Ishikawa (cell line): Measurements from ENCODE around the gene APOD.

Source experiments
- CREB1 ChIP-seq: IDR thresholded peaks from 2 replicates; pipeline ENCODE4 v1.6.1; 2012; ENCODE audit warnings: low read depth
- EGR1 ChIP-seq: IDR thresholded peaks from 2 replicates; pipeline ENCODE4 v1.6.1; 2012
- EP300 ChIP-seq: IDR thresholded peaks from 2 replicates; pipeline ENCODE4 v1.6.1; 2012; ENCODE audit warnings: borderline replicate concordance
- NFIC ChIP-seq: IDR thresholded peaks from 2 replicates; pipeline ENCODE4 v1.6.1; 2012
- TAF1 ChIP-seq: IDR thresholded peaks from 2 replicates; pipeline ENCODE4 v1.6.1; 2012; ENCODE audit warnings: low read depth, mild to moderate bottlenecking
- YY1 ChIP-seq: IDR thresholded peaks from 2 replicates; pipeline ENCODE4 v1.6.1; 2012; ENCODE audit warnings: low read depth
- TF ChIP-seq, protein P1 (sequence below): IDR thresholded peaks from 2 replicates; pipeline ENCODE4 v1.6.1; 2012; ENCODE audit warnings: low read depth, mild to moderate bottlenecking
- TF ChIP-seq, protein P2 (sequence below): IDR thresholded peaks from 2 replicates; pipeline ENCODE4 v1.6.1; 2012
- TF ChIP-seq, protein P3 (sequence below): IDR thresholded peaks from 2 replicates; pipeline ENCODE4 v1.6.1; 2012

- TF ChIP-seq, protein P1, sequence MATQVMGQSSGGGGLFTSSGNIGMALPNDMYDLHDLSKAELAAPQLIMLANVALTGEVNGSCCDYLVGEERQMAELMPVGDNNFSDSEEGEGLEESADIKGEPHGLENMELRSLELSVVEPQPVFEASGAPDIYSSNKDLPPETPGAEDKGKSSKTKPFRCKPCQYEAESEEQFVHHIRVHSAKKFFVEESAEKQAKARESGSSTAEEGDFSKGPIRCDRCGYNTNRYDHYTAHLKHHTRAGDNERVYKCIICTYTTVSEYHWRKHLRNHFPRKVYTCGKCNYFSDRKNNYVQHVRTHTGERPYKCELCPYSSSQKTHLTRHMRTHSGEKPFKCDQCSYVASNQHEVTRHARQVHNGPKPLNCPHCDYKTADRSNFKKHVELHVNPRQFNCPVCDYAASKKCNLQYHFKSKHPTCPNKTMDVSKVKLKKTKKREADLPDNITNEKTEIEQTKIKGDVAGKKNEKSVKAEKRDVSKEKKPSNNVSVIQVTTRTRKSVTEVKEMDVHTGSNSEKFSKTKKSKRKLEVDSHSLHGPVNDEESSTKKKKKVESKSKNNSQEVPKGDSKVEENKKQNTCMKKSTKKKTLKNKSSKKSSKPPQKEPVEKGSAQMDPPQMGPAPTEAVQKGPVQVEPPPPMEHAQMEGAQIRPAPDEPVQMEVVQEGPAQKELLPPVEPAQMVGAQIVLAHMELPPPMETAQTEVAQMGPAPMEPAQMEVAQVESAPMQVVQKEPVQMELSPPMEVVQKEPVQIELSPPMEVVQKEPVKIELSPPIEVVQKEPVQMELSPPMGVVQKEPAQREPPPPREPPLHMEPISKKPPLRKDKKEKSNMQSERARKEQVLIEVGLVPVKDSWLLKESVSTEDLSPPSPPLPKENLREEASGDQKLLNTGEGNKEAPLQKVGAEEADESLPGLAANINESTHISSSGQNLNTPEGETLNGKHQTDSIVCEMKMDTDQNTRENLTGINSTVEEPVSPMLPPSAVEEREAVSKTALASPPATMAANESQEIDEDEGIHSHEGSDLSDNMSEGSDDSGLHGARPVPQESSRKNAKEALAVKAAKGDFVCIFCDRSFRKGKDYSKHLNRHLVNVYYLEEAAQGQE, result no peak
- TF ChIP-seq EP300 (no peak), YY1 (no peak), NFIC (no peak), EGR1 (no peak), TAF1 (no peak), CREB1 (no peak)
- TF ChIP-seq, protein P2, sequence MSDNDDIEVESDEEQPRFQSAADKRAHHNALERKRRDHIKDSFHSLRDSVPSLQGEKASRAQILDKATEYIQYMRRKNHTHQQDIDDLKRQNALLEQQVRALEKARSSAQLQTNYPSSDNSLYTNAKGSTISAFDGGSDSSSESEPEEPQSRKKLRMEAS, result no peak
- TF ChIP-seq, protein P3, sequence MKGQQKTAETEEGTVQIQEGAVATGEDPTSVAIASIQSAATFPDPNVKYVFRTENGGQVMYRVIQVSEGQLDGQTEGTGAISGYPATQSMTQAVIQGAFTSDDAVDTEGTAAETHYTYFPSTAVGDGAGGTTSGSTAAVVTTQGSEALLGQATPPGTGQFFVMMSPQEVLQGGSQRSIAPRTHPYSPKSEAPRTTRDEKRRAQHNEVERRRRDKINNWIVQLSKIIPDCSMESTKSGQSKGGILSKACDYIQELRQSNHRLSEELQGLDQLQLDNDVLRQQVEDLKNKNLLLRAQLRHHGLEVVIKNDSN, result no peak
Measured at GRCh38 chr3:195550723-195551122, 33.0 kb downstream of the APOD start.
